Measurements from ENCODE around the gene CALM3. TPM values are rescaled to one million over a fixed set of nuclear protein-coding genes. Genes with fewer than 3 reads are reported as not detected.

CALM3 gene
- total RNA-seq, 4 donors from 2014 or later, result 128 to 193 (median 163) TPM

DNA sequence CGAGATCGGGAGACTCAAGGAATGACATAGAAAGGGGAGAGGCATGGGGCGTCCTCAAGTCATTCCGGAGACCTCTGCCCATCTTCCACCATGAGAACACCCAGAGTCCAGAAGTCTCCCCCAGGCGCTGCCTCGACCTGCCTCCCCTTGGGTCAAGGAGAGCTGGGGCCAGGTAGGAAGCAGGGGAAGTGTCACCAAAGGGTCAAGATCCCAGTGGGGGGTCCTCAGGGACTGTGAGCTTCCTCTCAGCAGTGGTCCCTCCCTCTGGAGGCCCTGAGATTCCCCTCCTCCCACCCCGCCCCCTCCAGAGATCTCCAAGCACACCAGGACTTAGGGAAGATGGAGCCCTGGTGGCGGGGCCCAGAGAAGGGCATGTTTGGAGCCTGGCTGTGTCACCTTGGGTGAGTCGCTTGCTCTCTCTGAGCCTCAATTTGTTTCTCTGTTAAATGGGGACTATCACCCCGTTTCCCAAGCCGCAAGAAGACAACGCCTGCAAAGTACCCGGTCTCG, 58.9 kb downstream of the CALM3 start:
- H3K36me3 ChIP-seq, result no peaks in the 10 kb centered on the region
- H3K27me3 ChIP-seq, result no peaks in the 10 kb centered on the region
- H3K27ac ChIP-seq, result peak overlapping the region; percentile 44 to 95 (median 92)
- no peak for ATAC-seq
- H3K9me3 ChIP-seq, result no peaks in the 10 kb centered on the region
- TF ChIP-seq EP300 (IDR thresholded peaks at IDR 0.05), result no peak
- no peak for TF ChIP-seq POLR2AphosphoS5 (IDR thresholded peaks at IDR 0.05)
- TF ChIP-seq CTCF (IDR thresholded peaks at IDR 0.05), result no peak
- TF ChIP-seq POLR2A (IDR thresholded peaks at IDR 0.05), result no peak
- H3K4me3 ChIP-seq, result peak overlapping the region; percentile 36 to 61
- 2% methylated on average over 8 of the region's 14 CpGs; no CpG with 5 or more reads in 1 of the 2 donors for WGBS, 2 donors (ENCODE audit: low coverage in 1 of 2)
- H3K4me1 ChIP-seq, result peaks cover 0 to 65% (median 24%) of the 10 kb centered on the region in 3 donors

Other genes starting within 250 kb of the CALM3 start
- 10 to 100 TPM in 1 of 4 donors, 1 to 10 TPM in 3; 4.3 to 10.1 (median 7.6) TPM for gene CCDC8, start 187.8 kb upstream of the CALM3 start, total RNA-seq
- under 1 TPM in 3 of 4 donors, not detected in 1; 0.12 to 0.39 (median 0.27) TPM for gene PNMA8C, start 172.4 kb upstream of the CALM3 start, total RNA-seq
- 1 to 10 TPM; 1.6 to 5.4 (median 4.0) TPM for gene PNMA8A, start 129.8 kb upstream of the CALM3 start, total RNA-seq
- 1 to 10 TPM; 1.2 to 3.4 (median 1.6) TPM for gene PNMA8B, start 105.5 kb upstream of the CALM3 start, total RNA-seq
- 1 to 10 TPM; 3.6 to 5.9 (median 4.3) TPM for gene PTGIR, start 23.8 kb downstream of the CALM3 start, total RNA-seq
- not detected for gene GNG8, start 34.9 kb downstream of the CALM3 start, total RNA-seq
- 100 to 1,000 TPM in 1 of 4 donors, 10 to 100 TPM in 3; 42.9 to 105 (median 53.1) TPM for gene DACT3, start 59.9 kb downstream of the CALM3 start, total RNA-seq
- 10 to 100 TPM; 15.2 to 33.6 (median 19.7) TPM for gene PRKD2, start 115.8 kb downstream of the CALM3 start, total RNA-seq
- 10 to 100 TPM; 18.7 to 22.5 (median 20.3) TPM for gene FKRP, start 144.7 kb downstream of the CALM3 start, total RNA-seq
- 100 to 1,000 TPM in 1 of 4 donors, 10 to 100 TPM in 3; 64.6 to 109 (median 90.4) TPM for gene STRN4, start 145.1 kb downstream of the CALM3 start, total RNA-seq
- gene SLC1A5, start 187.3 kb downstream of the CALM3 start, total RNA-seq, result 10 to 100 TPM; 16.2 to 56.7 (median 38.8) TPM
- 10 to 100 TPM; 40.6 to 76.2 (median 66.5) TPM for gene AP2S1, start 249.5 kb downstream of the CALM3 start, total RNA-seq